ENCODE measurements around the gene COL5A3.

The COL5A3 gene

DNA sequence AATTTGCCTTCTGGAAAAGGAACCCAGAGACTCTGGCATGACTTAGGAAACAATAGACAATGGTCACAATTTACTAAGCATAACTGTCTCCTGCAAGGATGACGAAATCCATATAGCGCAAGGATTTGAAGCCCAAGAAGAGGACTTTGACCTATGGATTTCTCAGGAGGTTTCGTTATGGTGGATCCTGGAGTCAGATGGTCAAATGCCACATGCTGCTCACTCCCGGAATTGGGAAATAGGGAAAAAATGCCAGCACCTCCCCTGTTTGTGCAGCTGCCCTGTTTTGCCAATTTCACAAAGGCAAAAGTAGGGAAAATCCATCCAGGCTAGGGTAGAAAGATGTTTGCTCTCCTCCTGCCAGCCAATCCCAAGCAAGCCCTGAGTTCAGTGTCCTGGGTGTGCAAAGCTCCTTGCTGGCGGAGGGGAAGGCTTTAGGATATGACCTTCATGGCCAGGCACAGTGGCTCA lies 26.3 kb upstream of the COL5A3 start:
- Histone ChIP-seq H3K9ac (ENCODE audit: low read length) (no peak overlapping the region), H2BK5ac (ENCODE audit: low read depth, low read length, poor library complexity, severe bottlenecking) (no peak overlapping the region), H3K4me1 (ENCODE audit: control insufficient read depth, insufficient read depth, low read depth, low read length) (no peaks in the 10 kb centered on the region), H3K36me3 (ENCODE audit: control insufficient read depth in 1 of 2, insufficient read depth in 2 of 2, low read depth in 1 of 2, low read length in 2 of 2) (no peaks in the 10 kb centered on the region), H3K18ac (ENCODE audit: low read depth in 1 of 2, low read length in 2 of 2) (no peak overlapping the region), H2AK5ac (ENCODE audit: low read length, severe bottlenecking) (no peak overlapping the region), H3K4me3 (ENCODE audit: insufficient read depth in 1 of 2, low read depth in 1 of 2, low read length in 2 of 2) (no peak overlapping the region), H2BK15ac (ENCODE audit: low read depth, poor library complexity, severe bottlenecking) (no peak overlapping the region), H4K8ac (ENCODE audit: low read length) (no peak overlapping the region), H3K9me3 (ENCODE audit: control insufficient read depth, low read length) (peaks cover 15% of the 10 kb centered on the region), H4K91ac (ENCODE audit: low read length) (no peak overlapping the region), H2AFZ (ENCODE audit: low read depth, low read length) (no peak overlapping the region), H3K27ac (ENCODE audit: low read length, poor library complexity, severe bottlenecking) (no peak overlapping the region), H3K4ac (ENCODE audit: low read depth in 1 of 2, low read length in 2 of 2) (no peak overlapping the region), H2BK120ac (ENCODE audit: low read depth, low read length) (no peak overlapping the region), H3K14ac (ENCODE audit: low read length in 2 of 2) (no peak overlapping the region), H3K23ac (ENCODE audit: low read length in 2 of 2) (no peak overlapping the region), H2BK12ac (ENCODE audit: low read length in 2 of 2) (no peak overlapping the region), H3K27me3 (ENCODE audit: control insufficient read depth in 1 of 2, insufficient read depth in 1 of 2, low read length in 2 of 2) (peaks cover 37 to 67% of the 10 kb centered on the region in 2 experiments), H3K79me1 (replicated peaks; ENCODE audit: low read length, poor library complexity, severe bottlenecking) (no peaks in the 10 kb centered on the region), H3K4me2 (ENCODE audit: low read length, poor library complexity, severe bottlenecking) (no peak overlapping the region)
- DNase-seq = no peak
- 85% methylated on average over 5 of the region's 5 CpGs for WGBS

- no peak overlapping the region for H2AK5ac ChIP-seq (ENCODE audit: low read length, severe bottlenecking)
- H2BK120ac ChIP-seq (ENCODE audit: low read depth, low read length) = no peak overlapping the region
- H3K4me1 ChIP-seq (ENCODE audit: control insufficient read depth, insufficient read depth, low read depth, low read length) = no peaks in the 10 kb centered on the region
- no peak overlapping the region for H3K4me3 ChIP-seq (ENCODE audit: insufficient read depth in 1 of 2, low read depth in 1 of 2, low read length in 2 of 2)
- H2BK5ac ChIP-seq (ENCODE audit: low read depth, low read length, poor library complexity, severe bottlenecking) = no peak overlapping the region
- no peak overlapping the region for H3K4ac ChIP-seq (ENCODE audit: low read depth in 1 of 2, low read length in 2 of 2)
- no peaks in the 10 kb centered on the region for H3K36me3 ChIP-seq (ENCODE audit: control insufficient read depth in 1 of 2, insufficient read depth in 2 of 2, low read depth in 1 of 2, low read length in 2 of 2)
- H3K27me3 ChIP-seq (ENCODE audit: control insufficient read depth in 1 of 2, insufficient read depth in 1 of 2, low read length in 2 of 2) = peaks cover 63 to 74% of the 10 kb centered on the region in 2 experiments
- H3K9ac ChIP-seq (ENCODE audit: low read length) = no peak overlapping the region
- H3K18ac ChIP-seq (ENCODE audit: low read depth in 1 of 2, low read length in 2 of 2) = no peak overlapping the region
- no peaks in the 10 kb centered on the region for H3K79me1 ChIP-seq (replicated peaks; ENCODE audit: low read length, poor library complexity, severe bottlenecking)
- no peak overlapping the region for H4K91ac ChIP-seq (ENCODE audit: low read length)
- no peak overlapping the region for H3K23ac ChIP-seq (ENCODE audit: low read length in 2 of 2)
- no peak overlapping the region for H3K27ac ChIP-seq (ENCODE audit: low read length, poor library complexity, severe bottlenecking)
- no peak overlapping the region for H3K14ac ChIP-seq (ENCODE audit: low read length in 2 of 2)
- H2BK12ac ChIP-seq (ENCODE audit: low read length in 2 of 2) = no peak overlapping the region
- no peak overlapping the region for H2BK15ac ChIP-seq (ENCODE audit: low read depth, poor library complexity, severe bottlenecking)
- H2AFZ ChIP-seq (ENCODE audit: low read depth, low read length) = no peak overlapping the region
- DNase-seq = no peak
- no peak overlapping the region for H4K8ac ChIP-seq (ENCODE audit: low read length)
- H3K9me3 ChIP-seq (ENCODE audit: control insufficient read depth, low read length) = no peaks in the 10 kb centered on the region
- WGBS = 89% methylated on average over 5 of the region's 8 CpGs
- no peak overlapping the region for H3K4me2 ChIP-seq (ENCODE audit: low read length, poor library complexity, severe bottlenecking)
Measured at GRCh38 chr19:10033614-10034013, 23.3 kb upstream of the COL5A3 start.

GRCh38 chr19:10027158-10027997 lies 17.1 kb upstream of the COL5A3 start:
- Histone ChIP-seq H3K27me3 (ENCODE audit: control insufficient read depth in 1 of 2, insufficient read depth in 1 of 2, low read length in 2 of 2) (peaks cover 32 to 44% of the 10 kb centered on the region in 2 experiments), H3K14ac (ENCODE audit: low read length in 2 of 2) (no peak overlapping the region), H3K4me1 (ENCODE audit: control insufficient read depth, insufficient read depth, low read depth, low read length) (peaks cover 2% of the 10 kb centered on the region), H3K18ac (ENCODE audit: low read depth in 1 of 2, low read length in 2 of 2) (no peak overlapping the region), H2AFZ (ENCODE audit: low read depth, low read length) (peak overlapping the region; percentile 58), H3K4me2 (ENCODE audit: low read length, poor library complexity, severe bottlenecking) (no peak overlapping the region), H3K23ac (ENCODE audit: low read length in 2 of 2) (no peak overlapping the region), H3K79me1 (replicated peaks; ENCODE audit: low read length, poor library complexity, severe bottlenecking) (no peaks in the 10 kb centered on the region), H2BK5ac (ENCODE audit: low read depth, low read length, poor library complexity, severe bottlenecking) (no peak overlapping the region), H4K91ac (ENCODE audit: low read length) (no peak overlapping the region), H3K9me3 (ENCODE audit: control insufficient read depth, low read length) (no peaks in the 10 kb centered on the region), H2AK5ac (ENCODE audit: low read length, severe bottlenecking) (no peak overlapping the region), H3K27ac (ENCODE audit: low read length, poor library complexity, severe bottlenecking) (no peak overlapping the region), H2BK15ac (ENCODE audit: low read depth, poor library complexity, severe bottlenecking) (no peak overlapping the region), H2BK120ac (ENCODE audit: low read depth, low read length) (no peak overlapping the region), H2BK12ac (ENCODE audit: low read length in 2 of 2) (no peak overlapping the region), H3K4me3 (ENCODE audit: insufficient read depth in 1 of 2, low read depth in 1 of 2, low read length in 2 of 2) (peak overlapping the region in 1 of 2 experiments; percentile 57), H3K36me3 (ENCODE audit: control insufficient read depth in 1 of 2, insufficient read depth in 2 of 2, low read depth in 1 of 2, low read length in 2 of 2) (no peaks in the 10 kb centered on the region), H4K8ac (ENCODE audit: low read length) (no peak overlapping the region), H3K9ac (ENCODE audit: low read length) (no peak overlapping the region), H3K4ac (ENCODE audit: low read depth in 1 of 2, low read length in 2 of 2) (no peak overlapping the region)
- DNase-seq = peak; percentile 86
- WGBS = 14% methylated on average over 29 of the region's 29 CpGs

GRCh38 chr19:10026744-10027143 lies 16.4 kb upstream of the COL5A3 start:
- H3K14ac ChIP-seq (ENCODE audit: low read length in 2 of 2) = no peak overlapping the region
- DNase-seq = no peak
- H3K4me2 ChIP-seq (ENCODE audit: low read length, poor library complexity, severe bottlenecking) = no peak overlapping the region
- no peak overlapping the region for H4K8ac ChIP-seq (ENCODE audit: low read length)
- no peak overlapping the region for H2BK5ac ChIP-seq (ENCODE audit: low read depth, low read length, poor library complexity, severe bottlenecking)
- no peaks in the 10 kb centered on the region for H3K36me3 ChIP-seq (ENCODE audit: control insufficient read depth in 1 of 2, insufficient read depth in 2 of 2, low read depth in 1 of 2, low read length in 2 of 2)
- no peak overlapping the region for H3K27ac ChIP-seq (ENCODE audit: low read length, poor library complexity, severe bottlenecking)
- no peaks in the 10 kb centered on the region for H3K9me3 ChIP-seq (ENCODE audit: control insufficient read depth, low read length)
- no peak overlapping the region for H2BK120ac ChIP-seq (ENCODE audit: low read depth, low read length)
- H3K9ac ChIP-seq (ENCODE audit: low read length) = no peak overlapping the region
- no peak overlapping the region for H2AK5ac ChIP-seq (ENCODE audit: low read length, severe bottlenecking)
- no peak overlapping the region for H4K91ac ChIP-seq (ENCODE audit: low read length)
- no peak overlapping the region for H3K23ac ChIP-seq (ENCODE audit: low read length in 2 of 2)
- H3K4me1 ChIP-seq (ENCODE audit: control insufficient read depth, insufficient read depth, low read depth, low read length) = peaks cover 2% of the 10 kb centered on the region
- H3K18ac ChIP-seq (ENCODE audit: low read depth in 1 of 2, low read length in 2 of 2) = no peak overlapping the region
- peaks cover 27 to 40% of the 10 kb centered on the region in 2 experiments for H3K27me3 ChIP-seq (ENCODE audit: control insufficient read depth in 1 of 2, insufficient read depth in 1 of 2, low read length in 2 of 2)
- H2AFZ ChIP-seq (ENCODE audit: low read depth, low read length) = no peak overlapping the region
- WGBS = 96% methylated on average over 3 of the region's 3 CpGs
- H2BK12ac ChIP-seq (ENCODE audit: low read length in 2 of 2) = no peak overlapping the region
- H3K4ac ChIP-seq (ENCODE audit: low read depth in 1 of 2, low read length in 2 of 2) = no peak overlapping the region
- no peaks in the 10 kb centered on the region for H3K79me1 ChIP-seq (replicated peaks; ENCODE audit: low read length, poor library complexity, severe bottlenecking)
- no peak overlapping the region for H2BK15ac ChIP-seq (ENCODE audit: low read depth, poor library complexity, severe bottlenecking)
- H3K4me3 ChIP-seq (ENCODE audit: insufficient read depth in 1 of 2, low read depth in 1 of 2, low read length in 2 of 2) = no peak overlapping the region
